ENCODE results near the gene CIAO1. TPM values are rescaled to one million over a fixed set of nuclear protein-coding genes. Genes with fewer than 3 reads are reported as not detected.
A peak's percentile ranks its signal among the peaks of the same experiment; 100 is the strongest.

Gene CIAO1
- total and polyA plus RNA-seq, 2 of the 13 experiments (the other 11 are each of a cell fraction or from before 2014, with no cell fraction given), result 99.3 to 120 TPM

DNA sequence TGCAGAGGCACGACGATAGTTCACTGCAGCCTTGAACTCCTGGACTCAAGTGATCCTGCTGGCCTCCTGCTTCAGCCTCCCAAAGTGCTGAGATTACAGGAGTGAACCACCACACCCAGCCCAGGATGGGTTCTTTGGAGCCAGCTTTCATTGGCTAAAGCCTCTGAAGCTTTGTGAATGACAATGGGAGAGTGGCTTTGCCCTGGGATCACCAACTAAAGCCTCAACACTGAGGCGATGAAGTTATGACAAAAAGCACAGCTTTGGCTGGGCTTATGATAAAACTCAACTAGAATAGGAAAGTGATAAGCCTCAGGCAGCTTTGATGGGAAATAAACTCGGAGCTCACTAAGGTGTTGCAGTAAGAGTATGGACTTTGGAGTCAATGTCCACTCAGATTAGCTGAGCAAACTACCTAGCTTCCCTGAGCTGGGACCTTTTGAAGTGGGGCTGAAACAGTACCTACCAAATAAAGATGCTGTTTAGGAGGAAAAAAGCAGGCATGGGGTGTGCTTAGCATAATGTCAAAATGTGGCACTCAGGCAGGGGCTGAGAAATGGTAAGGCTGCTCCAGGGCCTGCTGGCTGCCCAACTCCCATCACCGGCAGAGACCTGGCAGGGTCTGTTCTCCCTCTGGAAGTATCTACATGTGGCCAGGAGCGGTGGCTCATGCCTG is 4.6 kb upstream of the CIAO1 start (continued):
- TF ChIP-seq, protein P1, sequence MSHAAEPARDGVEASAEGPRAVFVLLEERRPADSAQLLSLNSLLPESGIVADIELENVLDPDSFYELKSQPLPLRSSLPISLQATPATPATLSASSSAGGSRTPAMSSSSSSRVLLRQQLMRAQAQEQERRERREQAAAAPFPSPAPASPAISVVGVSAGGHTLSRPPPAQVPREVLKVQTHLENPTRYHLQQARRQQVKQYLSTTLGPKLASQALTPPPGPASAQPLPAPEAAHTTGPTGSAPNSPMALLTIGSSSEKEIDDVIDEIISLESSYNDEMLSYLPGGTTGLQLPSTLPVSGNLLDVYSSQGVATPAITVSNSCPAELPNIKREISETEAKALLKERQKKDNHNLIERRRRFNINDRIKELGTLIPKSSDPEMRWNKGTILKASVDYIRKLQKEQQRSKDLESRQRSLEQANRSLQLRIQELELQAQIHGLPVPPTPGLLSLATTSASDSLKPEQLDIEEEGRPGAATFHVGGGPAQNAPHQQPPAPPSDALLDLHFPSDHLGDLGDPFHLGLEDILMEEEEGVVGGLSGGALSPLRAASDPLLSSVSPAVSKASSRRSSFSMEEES (CRISPR knock-in tag; IDR thresholded peaks at IDR 0.05), result no peak
- TF ChIP-seq ARID5B (CRISPR knock-in tag; IDR thresholded peaks at IDR 0.05) (peak; percentile 56; the same call in 1 of the 2 replicates), NCOA5 (CRISPR knock-in tag; IDR thresholded peaks at IDR 0.05) (no peak), ZFP62 (CRISPR knock-in tag; IDR thresholded peaks at IDR 0.05) (no peak), NPAS2 (CRISPR knock-in tag; IDR thresholded peaks at IDR 0.05; ENCODE audit: borderline replicate concordance) (no peak), RARA (CRISPR knock-in tag; IDR thresholded peaks at IDR 0.05) (no peak), PHF20 (CRISPR knock-in tag; IDR thresholded peaks at IDR 0.05) (no peak), SMAD9 (CRISPR knock-in tag; IDR thresholded peaks at IDR 0.05) (no peak), SP1 (IDR thresholded peaks at IDR 0.05) (no peak), SP1 (CRISPR knock-in tag; IDR thresholded peaks at IDR 0.05) (no peak), ZNF75D (CRISPR knock-in tag; IDR thresholded peaks at IDR 0.05; ENCODE audit: borderline replicate concordance) (no peak), NR3C1 (CRISPR knock-in tag; IDR thresholded peaks at IDR 0.05) (no peak), SKI (IDR thresholded peaks at IDR 0.05; ENCODE audit: partially characterized antibody) (no peak), RARG (CRISPR knock-in tag; IDR thresholded peaks at IDR 0.05; ENCODE audit: low read depth) (no peak)
- TF ChIP-seq, protein P2, sequence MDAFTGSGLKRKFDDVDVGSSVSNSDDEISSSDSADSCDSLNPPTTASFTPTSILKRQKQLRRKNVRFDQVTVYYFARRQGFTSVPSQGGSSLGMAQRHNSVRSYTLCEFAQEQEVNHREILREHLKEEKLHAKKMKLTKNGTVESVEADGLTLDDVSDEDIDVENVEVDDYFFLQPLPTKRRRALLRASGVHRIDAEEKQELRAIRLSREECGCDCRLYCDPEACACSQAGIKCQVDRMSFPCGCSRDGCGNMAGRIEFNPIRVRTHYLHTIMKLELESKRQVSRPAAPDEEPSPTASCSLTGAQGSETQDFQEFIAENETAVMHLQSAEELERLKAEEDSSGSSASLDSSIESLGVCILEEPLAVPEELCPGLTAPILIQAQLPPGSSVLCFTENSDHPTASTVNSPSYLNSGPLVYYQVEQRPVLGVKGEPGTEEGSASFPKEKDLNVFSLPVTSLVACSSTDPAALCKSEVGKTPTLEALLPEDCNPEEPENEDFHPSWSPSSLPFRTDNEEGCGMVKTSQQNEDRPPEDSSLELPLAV (CRISPR knock-in tag; conservative IDR thresholded peaks at IDR 0.05; ENCODE audit: low read depth), result no peak
- TF ChIP-seq, protein P3, sequence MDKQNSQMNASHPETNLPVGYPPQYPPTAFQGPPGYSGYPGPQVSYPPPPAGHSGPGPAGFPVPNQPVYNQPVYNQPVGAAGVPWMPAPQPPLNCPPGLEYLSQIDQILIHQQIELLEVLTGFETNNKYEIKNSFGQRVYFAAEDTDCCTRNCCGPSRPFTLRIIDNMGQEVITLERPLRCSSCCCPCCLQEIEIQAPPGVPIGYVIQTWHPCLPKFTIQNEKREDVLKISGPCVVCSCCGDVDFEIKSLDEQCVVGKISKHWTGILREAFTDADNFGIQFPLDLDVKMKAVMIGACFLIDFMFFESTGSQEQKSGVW (CRISPR knock-in tag; IDR thresholded peaks at IDR 0.05; ENCODE audit: borderline replicate concordance), result no peak
- TF ChIP-seq, protein P4, sequence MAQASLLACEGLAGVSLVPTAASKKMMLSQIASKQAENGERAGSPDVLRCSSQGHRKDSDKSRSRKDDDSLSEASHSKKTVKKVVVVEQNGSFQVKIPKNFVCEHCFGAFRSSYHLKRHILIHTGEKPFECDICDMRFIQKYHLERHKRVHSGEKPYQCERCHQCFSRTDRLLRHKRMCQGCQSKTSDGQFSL (CRISPR knock-in tag; IDR thresholded peaks at IDR 0.05), result no peak
- TF ChIP-seq, protein P5, sequence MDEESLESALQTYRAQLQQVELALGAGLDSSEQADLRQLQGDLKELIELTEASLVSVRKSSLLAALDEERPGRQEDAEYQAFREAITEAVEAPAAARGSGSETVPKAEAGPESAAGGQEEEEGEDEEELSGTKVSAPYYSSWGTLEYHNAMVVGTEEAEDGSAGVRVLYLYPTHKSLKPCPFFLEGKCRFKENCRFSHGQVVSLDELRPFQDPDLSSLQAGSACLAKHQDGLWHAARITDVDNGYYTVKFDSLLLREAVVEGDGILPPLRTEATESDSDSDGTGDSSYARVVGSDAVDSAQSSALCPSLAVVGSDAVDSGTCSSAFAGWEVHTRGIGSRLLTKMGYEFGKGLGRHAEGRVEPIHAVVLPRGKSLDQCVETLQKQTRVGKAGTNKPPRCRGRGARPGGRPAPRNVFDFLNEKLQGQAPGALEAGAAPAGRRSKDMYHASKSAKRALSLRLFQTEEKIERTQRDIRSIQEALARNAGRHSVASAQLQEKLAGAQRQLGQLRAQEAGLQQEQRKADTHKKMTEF (CRISPR knock-in tag; IDR thresholded peaks at IDR 0.05), result no peak

All from HepG2 (cell line).